ENCODE data around the gene CD58.
"Not testable (repeated sequence)": the region's sequence is repeated elsewhere in the genome, so short reads cannot be mapped to it uniquely, and the experiment has no call there.

Gene CD58

GRCh38 chr1:116569776-116570357 is 959 bp downstream of the CD58 start:
- peak; percentile 93 for DNase-seq

- no peak for DNase-seq
Measured at GRCh38 chr1:116569381-116569670, 1.5 kb downstream of the CD58 start.

GRCh38 chr1:116568662-116569380 is 2.0 kb downstream of the CD58 start:
- no peak for DNase-seq

- DNase-seq: no peak
Measured at GRCh38 chr1:116567790-116568661, 2.8 kb downstream of the CD58 start.

GRCh38 chr1:116565222-116565621 is 5.6 kb downstream of the CD58 start:
- DNase-seq: no peak

- DNase-seq: no peak
Measured at GRCh38 chr1:116564426-116564825, 6.4 kb downstream of the CD58 start.

- not testable (repeated sequence) for DNase-seq
Measured at GRCh38 chr1:116562465-116562864, 8.4 kb downstream of the CD58 start.

- DNase-seq: no peak
Measured at GRCh38 chr1:116561563-116561962, 9.3 kb downstream of the CD58 start.

GRCh38 chr1:116560704-116561490 is 9.9 kb downstream of the CD58 start:
- DNase-seq: no peak

- no peak for DNase-seq
Measured at GRCh38 chr1:116559304-116559761, 11.5 kb downstream of the CD58 start.

- DNase-seq: no peak
Measured at GRCh38 chr1:116558571-116558970, 12.3 kb downstream of the CD58 start.

- DNase-seq: no peak
Measured at GRCh38 chr1:116558140-116558549, 12.7 kb downstream of the CD58 start.

- DNase-seq: no peak
Measured at GRCh38 chr1:116557323-116557878, 13.4 kb downstream of the CD58 start.

- DNase-seq: peak; percentile 65
Measured at GRCh38 chr1:116556289-116557006, 14.4 kb downstream of the CD58 start.

GRCh38 chr1:116554924-116555323 is 15.9 kb downstream of the CD58 start:
- no peak for DNase-seq

GRCh38 chr1:116553386-116554115 is 17.3 kb downstream of the CD58 start:
- no peak for DNase-seq

GRCh38 chr1:116546354-116546977 is 24.4 kb downstream of the CD58 start:
- DNase-seq: no peak

GRCh38 chr1:116545359-116545705 is 25.5 kb downstream of the CD58 start:
- DNase-seq: no peak

GRCh38 chr1:116544588-116545358 is 26.1 kb downstream of the CD58 start:
- DNase-seq: no peak

- DNase-seq: peak; percentile 43
Measured at GRCh38 chr1:116540088-116540487, 30.7 kb downstream of the CD58 start.
